Measurements from ENCODE around the gene CXCL11.
"Not testable (repeated sequence)": the region's sequence is repeated elsewhere in the genome, so short reads cannot be mapped to it uniquely, and the experiment has no call there.

CXCL11 gene

GRCh38 chr4:76035799-76036380 is at the start of gene CXCL11:
CXCL11 (minus strand) TSS chr4:76036070; CDS start chr4:76035987, 83 bp downstream.
- DNase-seq: no peak

- no peak for DNase-seq
These were observed 48.7 kb upstream of the CXCL11 start for GRCh38 chr4:76084542-76084941.

GRCh38 chr4:76083386-76083988 is 47.6 kb upstream of the CXCL11 start:
- DNase-seq: no peak

- no peak for DNase-seq
These were observed 42.3 kb upstream of the CXCL11 start for GRCh38 chr4:76078033-76078613.

GRCh38 chr4:76074993-76075600 is 39.2 kb upstream of the CXCL11 start:
- no peak for DNase-seq

- no peak for DNase-seq
These were observed 38.6 kb upstream of the CXCL11 start, which contains the start of gene ART3 for GRCh38 chr4:76074468-76074867. ART3 (plus strand) TSS chr4:76074709; CDS start chr4:76075890, 1,181 bp downstream.

- DNase-seq: no peak
These were observed 36.9 kb upstream of the CXCL11 start for GRCh38 chr4:76072760-76073159.

GRCh38 chr4:76067652-76068286 is 31.9 kb upstream of the CXCL11 start:
- peak; percentile 90 for DNase-seq

GRCh38 chr4:76066546-76066945 is 30.7 kb upstream of the CXCL11 start:
- no peak for DNase-seq

GRCh38 chr4:76061982-76062381 is 26.1 kb upstream of the CXCL11 start:
- DNase-seq: no peak

- no peak for DNase-seq
These were observed 25.6 kb upstream of the CXCL11 start for GRCh38 chr4:76061421-76061820.

GRCh38 chr4:76060506-76060905 is 24.6 kb upstream of the CXCL11 start:
- no peak for DNase-seq

- DNase-seq: peak; percentile 24
These were observed 23.9 kb upstream of the CXCL11 start for GRCh38 chr4:76059750-76060149.

- DNase-seq: peak; percentile 25
These were observed 23.1 kb upstream of the CXCL11 start for GRCh38 chr4:76058888-76059426.

GRCh38 chr4:76058302-76058701 is 22.4 kb upstream of the CXCL11 start:
- no peak for DNase-seq

- no peak for DNase-seq
These were observed 19.6 kb upstream of the CXCL11 start for GRCh38 chr4:76055421-76055820.

GRCh38 chr4:76055016-76055415 is 19.1 kb upstream of the CXCL11 start:
- DNase-seq: no peak

- DNase-seq: no peak
These were observed 17.9 kb upstream of the CXCL11 start for GRCh38 chr4:76053730-76054129.

- not testable (repeated sequence) for DNase-seq
These were observed 14.7 kb upstream of the CXCL11 start for GRCh38 chr4:76050560-76051050.

GRCh38 chr4:76049860-76050416 is 14.1 kb upstream of the CXCL11 start:
- DNase-seq: not testable (repeated sequence)

GRCh38 chr4:76044686-76045085 is 8.8 kb upstream of the CXCL11 start:
- DNase-seq: not testable (repeated sequence)

- DNase-seq: not testable (repeated sequence)
These were observed 7.4 kb upstream of the CXCL11 start for GRCh38 chr4:76043306-76043705.
